Panc1 (cell line): ENCODE measurements around the gene IGDCC3. TPM values are rescaled to one million over a fixed set of nuclear protein-coding genes. Genes with fewer than 3 reads are reported as not detected.

Experiments used
- ATAC-seq: fragments of 200-7000 bp; cut with Tn5 transposase; 2 replicates; pipeline ENCODE4 v1.9.1; 2020; ENCODE audit warnings: mild to moderate bottlenecking, moderate library complexity
- BruUV-seq: library from RNA; stranded (reverse); fragments of 400-500 nt; replicated peaks from 2 replicates; lab custom pipeline; 2021; lab: Mats Ljungman, UMichigan
- CTCF ChIA-PET: fragments of 300-600 bp; sonication (Branson Sonifier 250); formaldehyde crosslinking; loops from one replicate; lab custom pipeline; 2022; ENCODE audit warnings: antibody characterized with exemption; lab: Charles Lee
- POLR2A ChIA-PET: fragments of 300-600 bp; sonication (Branson Sonifier 250); formaldehyde crosslinking; loops from one replicate; lab custom pipeline; 2022; ENCODE audit warnings: antibody characterized with exemption; lab: Charles Lee
- DNase-seq: peaks from one replicate; pipeline ENCODE4 v3.0.0-alpha.2; 2010; ENCODE audit warnings: low read depth, low spot score
- H3K27ac ChIP-seq: 2 replicates; pipeline ENCODE4 v1.5.1; 2011; ENCODE audit warnings: mild to moderate bottlenecking, low read length, inconsistent platforms
- H3K27me3 ChIP-seq: fragments of 200-500 bp; sonication (Bioruptor generic); 2 replicates; pipeline ENCODE4 v1.6.0; 2014; ENCODE audit warnings: low read length, inconsistent platforms; ENCODE audit not compliant: control insufficient read depth, insufficient read depth
- H3K36me3 ChIP-seq: fragments of 200-500 bp; sonication (Bioruptor generic); 2 replicates; pipeline ENCODE4 v1.5.1; 2014; ENCODE audit warnings: inconsistent platforms, mild to moderate bottlenecking, low read length, moderate library complexity; ENCODE audit not compliant: control insufficient read depth, insufficient read depth
- H3K4me1 ChIP-seq: 2 replicates; pipeline ENCODE4 v1.5.1; 2011; ENCODE audit warnings: inconsistent platforms, mild to moderate bottlenecking, low read length, moderate library complexity; ENCODE audit not compliant: control insufficient read depth, insufficient read depth
- H3K4me3 ChIP-seq, 2 experiments: 2 replicates each; pipeline ENCODE4 v1.5.1; 2011 to 2012; ENCODE audit warnings: low read depth in 2 of 2, low read length in 2 of 2, mild to moderate bottlenecking in 2 of 2, inconsistent platforms in 1 of 2, moderate library complexity in 1 of 2
- H3K9me3 ChIP-seq: fragments of 200-500 bp; sonication (Bioruptor generic); 2 replicates; pipeline ENCODE4 v1.5.1; 2014; ENCODE audit warnings: low read depth, mild to moderate bottlenecking, inconsistent platforms, low read length, moderate library complexity; ENCODE audit not compliant: control insufficient read depth, insufficient read depth
- POLR2AphosphoS5 ChIP-seq: IDR thresholded peaks from 2 replicates; pipeline ENCODE4 v1.6.1; 2012; ENCODE audit warnings: mild to moderate bottlenecking, low read depth, low read length, moderate library complexity
- SIN3A ChIP-seq: IDR thresholded peaks from 2 replicates; pipeline ENCODE4 v1.6.1; 2012; ENCODE audit warnings: low read depth, mild to moderate bottlenecking, low read length, moderate library complexity, borderline replicate concordance; ENCODE audit not compliant: insufficient read depth
- TCF7L2 ChIP-seq: IDR thresholded peaks from 2 replicates; pipeline ENCODE4 v1.6.1; 2011; ENCODE audit warnings: mild to moderate bottlenecking, low read depth, low read length, inconsistent platforms
- in situ Hi-C: cut with HindIII; loops from 2 replicates; pipeline ENCODE4 v1.10.0; 2016; ENCODE audit warnings: low sequenced_read_pairs, low pct_unique_long_range_greater_than_20kb
- intact Hi-C: fragments of 100-400 bp; cut with micrococcal nuclease; formaldehyde crosslinking; loops from one replicate; pipeline ENCODE4 v1.10.0; 2022; ENCODE audit not compliant: unreplicated experiment
- total RNA-seq: library from RNA; stranded (reverse); gene quantifications from one replicate; pipeline ENCODE4 v1.2.1, GENCODE V29; 2021; ENCODE audit not compliant: unreplicated experiment
- TF ChIP-seq, protein P1 (sequence below): fragments of 450-650 bp; IDR thresholded peaks from 2 replicates; pipeline ENCODE4 v1.5.1; 2017; ENCODE audit warnings: mild to moderate bottlenecking
- TF ChIP-seq, protein P2 (sequence below), 2 experiments: IDR thresholded peaks; 2 replicates each; pipeline ENCODE4 v1.6.1; 2011 to 2012; ENCODE audit warnings: low read depth in 2 of 2, control low read depth in 1 of 2, low read length in 1 of 2, mild to moderate bottlenecking in 1 of 2, moderate library complexity in 1 of 2; ENCODE audit not compliant: insufficient read depth in 1 of 2

IGDCC3 gene
- total RNA-seq, 1 experiment from 2014 or later: 0.18 TPM

DNA sequence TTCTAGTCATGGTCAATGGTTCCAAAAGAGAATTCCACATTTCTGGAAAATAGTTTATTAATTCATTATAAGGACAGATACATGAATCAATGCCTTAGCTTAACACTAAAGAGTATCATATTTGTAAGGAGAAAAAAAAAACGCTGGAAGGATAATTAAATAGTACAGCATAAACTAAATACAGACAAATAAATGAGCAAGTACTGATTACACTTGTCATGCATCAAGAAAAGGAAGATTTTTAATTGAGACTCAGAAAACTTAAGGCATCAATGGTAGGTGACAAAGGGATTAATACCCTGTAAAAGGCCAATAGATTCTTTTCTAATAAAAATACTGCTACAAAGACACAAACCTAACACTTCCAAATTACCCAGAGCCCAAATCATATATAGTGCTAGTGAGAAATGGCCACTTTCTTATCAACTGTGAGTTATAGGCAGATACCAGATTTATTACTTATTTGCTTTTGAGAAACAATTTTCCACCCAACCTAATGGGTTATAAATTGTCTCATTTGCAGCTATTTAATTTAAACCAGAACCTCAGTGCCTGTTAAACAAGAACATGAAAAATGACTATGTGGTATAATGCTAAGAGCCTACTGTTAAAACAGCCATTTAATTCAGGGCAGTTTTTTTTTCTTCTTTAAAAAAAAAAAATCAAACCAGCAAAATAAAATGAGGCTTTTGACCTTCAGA, 3.8 kb upstream of the IGDCC3 start:
- CTCF ChIA-PET: no interaction called here
- in situ Hi-C loops: no loop called here
- Histone ChIP-seq H3K36me3 (no peaks in the 10 kb centered on the region), H3K9me3 (no peaks in the 10 kb centered on the region), H3K27ac (no peak overlapping the region), H3K4me1 (peaks cover 3% of the 10 kb centered on the region), H3K4me3 (no peak overlapping the region), H3K27me3 (peaks cover 18% of the 10 kb centered on the region)
- no peak for TF ChIP-seq POLR2AphosphoS5
- TF ChIP-seq TCF7L2: no peak
- TF ChIP-seq, protein P1, sequence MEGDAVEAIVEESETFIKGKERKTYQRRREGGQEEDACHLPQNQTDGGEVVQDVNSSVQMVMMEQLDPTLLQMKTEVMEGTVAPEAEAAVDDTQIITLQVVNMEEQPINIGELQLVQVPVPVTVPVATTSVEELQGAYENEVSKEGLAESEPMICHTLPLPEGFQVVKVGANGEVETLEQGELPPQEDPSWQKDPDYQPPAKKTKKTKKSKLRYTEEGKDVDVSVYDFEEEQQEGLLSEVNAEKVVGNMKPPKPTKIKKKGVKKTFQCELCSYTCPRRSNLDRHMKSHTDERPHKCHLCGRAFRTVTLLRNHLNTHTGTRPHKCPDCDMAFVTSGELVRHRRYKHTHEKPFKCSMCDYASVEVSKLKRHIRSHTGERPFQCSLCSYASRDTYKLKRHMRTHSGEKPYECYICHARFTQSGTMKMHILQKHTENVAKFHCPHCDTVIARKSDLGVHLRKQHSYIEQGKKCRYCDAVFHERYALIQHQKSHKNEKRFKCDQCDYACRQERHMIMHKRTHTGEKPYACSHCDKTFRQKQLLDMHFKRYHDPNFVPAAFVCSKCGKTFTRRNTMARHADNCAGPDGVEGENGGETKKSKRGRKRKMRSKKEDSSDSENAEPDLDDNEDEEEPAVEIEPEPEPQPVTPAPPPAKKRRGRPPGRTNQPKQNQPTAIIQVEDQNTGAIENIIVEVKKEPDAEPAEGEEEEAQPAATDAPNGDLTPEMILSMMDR: no peak
- TF ChIP-seq, protein P2, sequence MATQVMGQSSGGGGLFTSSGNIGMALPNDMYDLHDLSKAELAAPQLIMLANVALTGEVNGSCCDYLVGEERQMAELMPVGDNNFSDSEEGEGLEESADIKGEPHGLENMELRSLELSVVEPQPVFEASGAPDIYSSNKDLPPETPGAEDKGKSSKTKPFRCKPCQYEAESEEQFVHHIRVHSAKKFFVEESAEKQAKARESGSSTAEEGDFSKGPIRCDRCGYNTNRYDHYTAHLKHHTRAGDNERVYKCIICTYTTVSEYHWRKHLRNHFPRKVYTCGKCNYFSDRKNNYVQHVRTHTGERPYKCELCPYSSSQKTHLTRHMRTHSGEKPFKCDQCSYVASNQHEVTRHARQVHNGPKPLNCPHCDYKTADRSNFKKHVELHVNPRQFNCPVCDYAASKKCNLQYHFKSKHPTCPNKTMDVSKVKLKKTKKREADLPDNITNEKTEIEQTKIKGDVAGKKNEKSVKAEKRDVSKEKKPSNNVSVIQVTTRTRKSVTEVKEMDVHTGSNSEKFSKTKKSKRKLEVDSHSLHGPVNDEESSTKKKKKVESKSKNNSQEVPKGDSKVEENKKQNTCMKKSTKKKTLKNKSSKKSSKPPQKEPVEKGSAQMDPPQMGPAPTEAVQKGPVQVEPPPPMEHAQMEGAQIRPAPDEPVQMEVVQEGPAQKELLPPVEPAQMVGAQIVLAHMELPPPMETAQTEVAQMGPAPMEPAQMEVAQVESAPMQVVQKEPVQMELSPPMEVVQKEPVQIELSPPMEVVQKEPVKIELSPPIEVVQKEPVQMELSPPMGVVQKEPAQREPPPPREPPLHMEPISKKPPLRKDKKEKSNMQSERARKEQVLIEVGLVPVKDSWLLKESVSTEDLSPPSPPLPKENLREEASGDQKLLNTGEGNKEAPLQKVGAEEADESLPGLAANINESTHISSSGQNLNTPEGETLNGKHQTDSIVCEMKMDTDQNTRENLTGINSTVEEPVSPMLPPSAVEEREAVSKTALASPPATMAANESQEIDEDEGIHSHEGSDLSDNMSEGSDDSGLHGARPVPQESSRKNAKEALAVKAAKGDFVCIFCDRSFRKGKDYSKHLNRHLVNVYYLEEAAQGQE (IDR thresholded peaks at IDR 0.05; ENCODE audit: insufficient read depth in 1 of 2, low read depth in 2 of 2, low read length in 1 of 2): no peak
- TF ChIP-seq SIN3A: no peak
- no TSS peak for BruUV-seq
- POLR2A ChIA-PET: no interaction called here
- ATAC-seq (no peak), DNase-seq (no peak)
- intact Hi-C loops: no loop called here

DNA sequence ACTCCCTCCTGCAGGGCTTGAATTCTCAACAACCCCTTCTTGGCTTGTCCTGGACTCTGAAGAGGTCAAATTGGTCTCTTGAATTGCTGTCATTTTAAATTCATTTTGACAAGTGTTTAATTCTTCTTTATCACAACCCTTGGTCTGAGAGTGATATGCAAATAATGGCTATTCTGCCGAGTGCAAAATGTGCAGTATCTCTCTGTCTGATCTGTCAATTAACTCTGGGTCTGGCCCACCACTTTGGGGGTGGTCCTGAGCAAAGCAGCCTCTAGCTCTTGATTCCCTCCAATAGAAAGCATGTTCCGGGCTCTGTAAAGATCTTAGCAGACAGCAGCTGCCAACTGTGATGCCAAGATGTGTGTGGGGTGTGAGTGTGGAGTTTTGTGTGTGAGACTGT, 2.2 kb upstream of the IGDCC3 start:
- intact Hi-C loops (no loop called here), in situ Hi-C loops (loop anchor here (10.0 kb wide), 1 partner anchor 55 kb away; no protein-coding TSS in a partner anchor)
- POLR2A ChIA-PET: no interaction called here
- ATAC-seq (no peak), DNase-seq (no peak)
- H3K36me3 ChIP-seq: no peaks in the 10 kb centered on the region; the same call in 1 of the 2 replicates
- no peak for TF ChIP-seq SIN3A
- no peaks in the 10 kb centered on the region; the same call in 1 of the 2 replicates for H3K4me1 ChIP-seq
- no peak overlapping the region for H3K27ac ChIP-seq
- peaks cover 30% of the 10 kb centered on the region for H3K27me3 ChIP-seq
- H3K9me3 ChIP-seq: no peaks in the 10 kb centered on the region
- no peak overlapping the region for H3K4me3 ChIP-seq
- CTCF ChIA-PET: no interaction called here
- BruUV-seq: no TSS peak
